Hematopoietic multipotent progenitor cell treated with erythropoietin and hydrocortisone succinate and interleukin-3 and kit ligand, for 8 days (in vitro differentiated cells): ENCODE results near the gene TEF.
"Not testable (repeated sequence)": the region's sequence is repeated elsewhere in the genome, so short reads cannot be mapped to it uniquely, and the experiment has no call there.

ENCODE experiments used
- DNase-seq: peaks from one replicate; pipeline ENCODE4 v3.0.0-alpha.2; 2015

Gene TEF

DNA sequence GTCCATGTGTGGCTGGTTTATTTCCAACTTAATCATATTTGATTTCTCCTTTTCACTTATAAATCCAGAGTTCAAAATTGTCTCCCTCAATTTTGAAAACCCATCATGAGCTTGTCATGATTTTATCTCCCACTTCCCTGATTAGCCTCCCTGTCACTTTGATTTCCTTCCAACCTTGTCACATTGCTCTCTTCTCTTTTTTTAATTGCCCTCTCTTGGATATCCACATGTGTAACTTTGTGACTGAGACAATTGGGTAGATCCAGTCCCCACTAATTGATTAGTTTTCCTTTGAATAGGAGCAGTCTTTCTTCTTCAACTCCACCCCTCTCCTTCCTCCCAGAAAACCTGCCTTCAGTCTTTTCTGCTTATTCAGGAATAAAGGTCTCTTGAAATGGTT is 2.4 kb downstream of the TEF start:
- DNase-seq, result no peak

DNA sequence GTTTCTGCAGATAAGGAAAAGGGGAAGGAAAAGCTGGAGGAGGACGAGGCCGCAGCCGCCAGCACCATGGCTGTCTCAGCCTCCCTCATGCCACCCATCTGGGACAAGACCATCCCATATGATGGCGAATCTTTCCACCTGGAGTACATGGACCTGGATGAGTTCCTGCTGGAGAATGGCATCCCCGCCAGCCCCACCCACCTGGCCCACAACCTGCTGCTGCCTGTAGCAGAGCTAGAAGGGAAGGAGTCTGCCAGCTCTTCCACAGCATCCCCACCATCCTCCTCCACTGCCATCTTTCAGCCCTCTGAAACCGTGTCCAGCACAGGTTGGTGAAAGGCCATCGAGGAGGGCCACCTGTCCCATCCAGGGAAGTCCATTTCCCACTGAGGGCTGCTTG is 5.6 kb downstream of the TEF start:
- DNase-seq, result no peak

DNA sequence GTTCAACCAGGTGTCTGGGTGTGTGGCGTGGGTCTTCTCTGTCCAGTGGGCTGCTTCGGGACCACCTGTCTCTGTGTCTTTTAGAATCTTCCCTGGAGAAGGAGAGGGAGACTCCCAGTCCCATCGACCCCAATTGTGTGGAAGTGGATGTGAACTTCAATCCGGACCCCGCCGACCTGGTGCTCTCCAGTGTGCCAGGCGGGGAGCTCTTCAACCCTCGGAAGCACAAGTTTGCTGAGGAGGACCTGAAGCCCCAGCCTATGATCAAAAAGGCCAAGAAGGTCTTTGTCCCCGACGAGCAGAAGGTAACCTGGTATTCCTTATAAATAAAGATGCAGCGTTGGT is 12.2 kb downstream of the TEF start:
- no peak for DNase-seq

DNA sequence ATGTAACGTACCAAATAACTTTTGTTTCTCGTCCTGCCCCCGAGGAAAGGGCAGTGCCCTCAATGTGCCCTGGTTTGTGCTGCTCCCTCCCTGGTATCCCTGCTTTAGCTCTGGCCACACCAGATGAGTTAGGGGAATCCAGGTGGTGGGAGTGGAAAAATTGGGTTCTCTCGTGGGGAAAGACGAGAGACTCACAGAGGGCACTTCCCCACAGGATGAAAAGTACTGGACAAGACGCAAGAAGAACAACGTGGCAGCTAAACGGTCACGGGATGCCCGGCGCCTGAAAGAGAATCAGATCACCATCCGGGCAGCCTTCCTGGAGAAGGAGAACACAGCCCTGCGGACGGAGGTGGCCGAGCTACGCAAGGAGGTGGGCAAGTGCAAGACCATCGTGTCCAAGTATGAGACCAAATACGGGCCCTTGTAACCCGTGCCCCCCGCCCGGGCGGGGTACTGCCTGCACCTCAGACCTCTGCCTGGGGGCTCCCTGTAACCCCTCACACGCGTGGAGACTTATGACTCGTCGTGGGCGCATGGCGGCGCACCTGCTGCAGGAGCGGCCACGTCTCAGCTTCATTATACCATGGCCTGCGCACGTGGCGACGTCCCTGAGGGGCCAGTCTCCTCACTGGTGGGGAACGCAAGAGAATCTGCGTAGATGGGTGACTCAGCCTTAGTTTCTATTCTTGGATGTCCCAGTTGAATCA is 13.9 kb downstream of the TEF start:
- no peak for DNase-seq

DNA sequence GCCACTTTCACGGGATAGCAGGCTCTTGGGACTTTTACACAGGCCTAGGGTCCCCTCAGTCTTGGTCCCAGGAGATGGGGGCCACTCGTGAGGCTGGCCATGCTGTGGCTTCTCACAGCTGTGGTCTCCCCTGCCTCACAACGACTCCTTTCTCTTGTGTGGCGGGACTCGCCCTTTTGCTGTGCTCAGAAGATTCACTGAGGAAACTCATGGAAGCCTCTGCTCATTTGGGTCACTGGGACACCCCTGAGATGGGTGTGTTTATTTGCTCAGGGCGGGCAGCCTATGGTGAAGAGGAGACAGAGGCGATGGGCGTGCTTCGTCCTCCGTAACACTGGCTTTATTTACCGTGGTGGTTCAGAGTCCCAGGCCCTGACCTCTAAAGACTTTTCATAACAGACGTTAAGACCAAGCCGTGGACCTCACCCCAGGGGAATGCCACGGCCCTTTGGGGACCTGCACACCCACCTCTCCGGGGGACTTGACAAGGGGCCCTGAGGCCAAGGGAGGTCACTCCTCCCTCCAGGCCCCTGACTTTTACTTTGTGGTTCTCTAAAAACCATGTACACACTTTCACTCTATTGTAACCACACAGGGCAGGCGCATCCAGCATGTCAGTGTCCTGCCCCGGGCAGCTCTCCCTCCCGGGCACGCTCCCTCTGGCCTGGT is 15.5 kb downstream of the TEF start:
- DNase-seq, result no peak

DNA sequence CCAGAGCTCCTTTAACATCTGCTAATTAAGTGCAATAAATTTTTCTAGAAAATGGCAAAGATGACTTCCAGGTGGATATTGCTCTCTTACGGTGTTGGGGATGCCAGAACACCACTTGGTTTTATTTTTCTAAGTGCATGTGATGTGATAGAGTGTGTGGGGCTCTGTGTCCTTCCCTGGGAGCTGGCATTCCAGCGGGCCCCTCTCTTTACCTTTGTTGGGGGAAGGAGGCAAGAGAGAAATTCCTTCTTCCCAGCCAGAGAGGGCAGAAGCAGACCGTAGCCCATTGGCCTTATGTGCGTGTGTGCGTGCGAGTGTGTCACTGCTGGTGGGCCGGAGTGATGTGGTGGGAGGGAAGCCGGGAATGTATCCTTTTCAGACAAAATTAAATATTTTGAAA is 17.2 kb downstream of the TEF start:
- DNase-seq, result no peak

DNA sequence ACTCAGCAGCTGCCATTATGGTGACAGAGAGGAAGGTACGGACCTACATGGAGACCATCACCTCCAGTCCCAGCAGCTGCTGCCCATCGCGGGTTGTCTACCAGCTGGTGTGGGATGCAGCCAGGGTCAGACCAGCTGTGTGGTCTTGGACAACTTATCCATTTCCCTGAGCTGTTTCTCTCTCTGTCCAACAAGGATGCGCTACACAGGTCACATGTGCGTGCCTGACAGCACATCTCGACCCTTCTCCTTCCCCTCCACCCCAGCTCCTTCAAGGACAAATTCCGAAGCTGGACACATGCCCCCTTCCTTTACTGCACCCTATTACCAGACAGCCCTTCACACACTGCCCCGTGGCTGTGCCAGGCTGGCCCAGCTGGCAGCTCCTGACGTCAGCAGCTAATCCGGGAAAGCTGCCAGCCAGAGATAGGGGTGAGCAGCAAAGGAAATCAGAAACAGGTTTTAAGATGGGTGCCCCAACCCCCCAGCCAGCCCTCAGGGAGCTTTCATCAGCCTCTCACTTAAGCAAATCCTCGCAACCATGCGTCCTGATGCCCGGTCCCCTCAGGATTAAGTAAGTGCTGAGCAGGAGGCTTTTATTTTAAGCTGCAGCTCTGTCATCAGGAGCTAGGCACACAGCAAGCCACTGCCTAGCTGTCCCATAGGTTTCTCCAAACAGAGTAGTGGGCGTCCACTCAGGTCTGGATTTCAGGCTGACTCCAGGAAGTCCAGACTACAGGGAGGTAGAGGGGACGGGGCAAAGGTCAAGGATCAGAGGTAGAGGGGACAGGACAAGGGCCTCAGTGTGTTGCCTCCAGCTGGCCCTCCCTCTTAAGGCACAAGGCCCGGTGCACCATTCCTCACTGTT is 20.3 kb downstream of the TEF start:
- DNase-seq, result peak; percentile 74

DNA sequence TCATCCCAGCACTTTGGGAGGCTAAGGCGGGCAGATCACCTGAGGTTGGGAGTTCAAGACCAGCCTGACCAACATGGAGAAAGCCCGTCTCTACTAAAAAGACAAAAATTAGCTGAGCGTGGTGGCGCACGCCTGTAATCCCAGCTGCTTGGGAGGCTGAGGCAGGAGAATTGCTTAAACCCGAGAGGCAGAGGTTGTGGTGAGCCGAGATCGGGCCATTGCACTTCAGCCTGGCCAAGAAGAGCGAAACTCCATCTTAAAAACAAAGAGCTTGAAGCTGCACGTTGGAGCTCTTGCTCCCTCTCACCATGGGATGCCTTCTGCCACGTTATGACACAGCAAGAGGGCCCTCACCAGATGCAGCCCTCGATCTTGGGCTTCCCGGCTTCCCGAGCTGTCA is 21.1 kb downstream of the TEF start:
- DNase-seq, result not testable (repeated sequence)

DNA sequence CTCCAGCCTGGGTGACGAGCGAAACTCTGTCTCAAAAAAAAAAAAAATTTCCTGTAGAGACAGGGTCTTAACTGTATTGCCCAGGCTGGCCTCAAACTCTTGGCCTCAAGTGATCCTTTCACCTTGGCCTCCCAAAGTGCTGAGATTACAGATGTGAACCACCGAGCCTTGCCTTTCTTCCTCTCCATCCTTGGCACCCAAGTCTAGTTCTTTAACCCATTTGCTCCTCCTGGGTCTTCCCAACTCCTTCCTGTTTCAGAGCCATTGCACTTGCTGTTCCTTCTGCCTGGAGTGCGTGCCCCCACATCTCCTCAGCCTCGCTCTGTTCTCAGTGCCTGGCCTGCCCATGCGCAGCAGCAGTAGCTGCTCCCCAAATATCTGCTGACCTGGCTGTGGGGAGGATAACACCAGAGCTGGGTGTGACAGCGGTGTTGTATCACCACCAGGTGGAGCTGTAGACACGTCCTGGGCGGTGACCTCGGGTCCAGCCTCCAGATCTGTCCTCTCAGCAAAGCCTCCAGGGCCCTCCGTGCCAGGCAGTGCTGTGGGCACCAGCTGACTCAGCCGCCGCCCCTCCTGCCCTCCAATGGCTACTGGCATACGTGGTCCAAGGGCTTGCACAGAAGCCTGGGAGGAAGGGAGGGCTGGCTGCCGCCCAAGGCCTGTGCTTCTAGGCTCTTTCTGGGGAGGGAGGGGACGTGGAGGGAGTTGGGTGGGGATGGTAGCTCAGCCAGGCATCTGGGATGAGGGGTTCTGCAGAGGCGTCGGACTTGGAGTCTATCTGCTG is 22.0 kb downstream of the TEF start:
- peak; percentile 91 for DNase-seq

DNA sequence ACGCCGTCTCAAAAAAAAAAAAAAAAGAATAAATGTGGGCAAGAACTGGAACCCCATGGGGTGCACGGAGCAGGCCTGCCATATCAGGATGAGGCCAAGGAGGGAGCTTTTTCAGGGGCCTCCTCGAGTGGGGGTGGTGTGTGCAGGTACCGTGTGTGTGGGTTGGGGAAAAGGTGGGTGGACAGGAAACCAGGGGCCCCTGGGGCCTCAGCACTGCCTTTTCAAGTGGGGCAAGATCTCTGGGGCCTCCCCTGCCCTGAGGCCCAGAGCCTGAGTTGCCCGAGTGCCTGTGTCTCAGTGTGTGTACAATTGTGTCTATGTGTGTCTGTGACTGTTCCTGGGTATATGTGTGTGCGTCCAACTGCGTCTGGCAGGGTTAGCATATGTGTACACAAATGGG is 23.8 kb downstream of the TEF start:
- DNase-seq, result no peak

DNA sequence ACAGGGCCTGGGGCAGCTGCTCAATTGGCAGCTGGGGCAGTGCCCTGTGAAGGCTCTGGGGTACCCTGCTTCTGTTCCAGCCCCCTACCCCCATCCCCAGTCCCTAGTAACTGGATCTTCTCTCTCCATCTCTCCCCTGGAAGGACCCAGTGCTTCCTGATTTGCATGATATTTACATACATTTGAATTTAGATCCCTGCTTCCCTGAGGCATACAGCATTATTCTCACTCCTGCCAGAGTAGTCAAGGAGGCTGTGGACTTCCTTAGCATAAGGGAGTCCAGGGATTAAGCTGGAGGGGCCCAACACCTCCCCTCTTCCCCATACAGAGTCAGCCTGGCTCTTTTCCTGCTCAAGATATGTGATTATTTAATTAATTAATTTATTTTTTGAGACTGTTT is 24.7 kb downstream of the TEF start:
- DNase-seq, result no peak

DNA sequence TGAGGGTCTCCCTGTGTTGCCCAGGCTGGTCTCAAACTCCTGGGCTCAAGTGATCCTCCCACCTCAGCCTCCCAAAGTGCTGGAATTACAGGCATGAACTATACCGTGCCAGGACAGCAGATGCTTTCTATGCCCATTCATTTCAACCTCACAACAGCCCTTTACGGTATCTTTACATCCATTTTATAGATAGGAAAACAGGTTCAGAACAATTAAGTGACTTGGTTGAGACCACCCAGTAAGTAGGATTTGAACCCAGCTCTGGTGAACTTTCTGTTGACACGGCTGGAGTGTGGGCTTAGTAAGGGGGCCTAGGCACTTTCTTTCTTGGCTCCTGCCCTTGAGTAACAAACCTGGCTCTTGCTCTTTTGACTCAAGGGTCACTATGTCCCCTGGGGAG is 25.7 kb downstream of the TEF start:
- DNase-seq, result no peak

DNA sequence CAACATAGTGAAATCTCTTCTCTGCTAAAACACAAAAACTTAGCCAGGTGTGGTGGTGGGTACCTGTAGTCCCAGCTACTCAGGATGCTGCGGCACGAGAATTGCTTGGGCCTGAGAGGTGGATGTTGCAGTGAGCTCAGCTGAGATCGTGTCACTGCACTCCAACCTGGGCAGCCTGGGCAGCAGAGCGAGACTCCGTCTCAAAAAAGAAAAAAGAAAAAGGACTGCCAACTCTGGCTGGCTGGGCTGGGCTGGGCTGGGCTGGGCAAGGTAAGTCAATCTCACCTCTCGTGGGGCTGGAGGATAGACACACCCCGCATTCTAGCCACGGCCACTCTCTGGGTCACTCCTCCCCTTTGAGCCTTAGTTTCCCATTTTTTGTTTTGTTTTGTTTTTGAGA is 26.9 kb downstream of the TEF start:
- no peak for DNase-seq

DNA sequence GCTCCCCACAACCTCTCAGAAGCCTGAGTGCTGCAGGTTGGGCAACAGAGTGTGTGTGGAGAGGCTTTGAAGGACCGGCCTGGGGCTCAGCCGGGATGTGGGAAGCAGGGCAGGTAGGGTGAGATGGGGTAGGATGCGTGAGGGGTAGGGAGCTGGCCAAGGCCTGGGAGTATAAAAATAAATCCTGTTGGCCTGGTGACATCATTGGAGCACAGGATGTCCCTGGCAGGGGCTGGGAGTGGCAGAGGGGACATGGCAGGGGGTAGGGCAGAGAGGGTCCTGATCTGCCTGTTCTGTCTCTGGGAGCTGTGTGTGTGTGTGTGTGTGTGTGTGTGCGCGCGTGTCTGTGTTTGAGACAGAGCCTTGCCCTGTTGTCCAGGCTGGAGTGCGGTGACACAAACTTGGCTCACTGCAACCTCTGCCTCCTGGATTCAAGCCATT is 28.6 kb downstream of the TEF start:
- DNase-seq, result no peak

DNA sequence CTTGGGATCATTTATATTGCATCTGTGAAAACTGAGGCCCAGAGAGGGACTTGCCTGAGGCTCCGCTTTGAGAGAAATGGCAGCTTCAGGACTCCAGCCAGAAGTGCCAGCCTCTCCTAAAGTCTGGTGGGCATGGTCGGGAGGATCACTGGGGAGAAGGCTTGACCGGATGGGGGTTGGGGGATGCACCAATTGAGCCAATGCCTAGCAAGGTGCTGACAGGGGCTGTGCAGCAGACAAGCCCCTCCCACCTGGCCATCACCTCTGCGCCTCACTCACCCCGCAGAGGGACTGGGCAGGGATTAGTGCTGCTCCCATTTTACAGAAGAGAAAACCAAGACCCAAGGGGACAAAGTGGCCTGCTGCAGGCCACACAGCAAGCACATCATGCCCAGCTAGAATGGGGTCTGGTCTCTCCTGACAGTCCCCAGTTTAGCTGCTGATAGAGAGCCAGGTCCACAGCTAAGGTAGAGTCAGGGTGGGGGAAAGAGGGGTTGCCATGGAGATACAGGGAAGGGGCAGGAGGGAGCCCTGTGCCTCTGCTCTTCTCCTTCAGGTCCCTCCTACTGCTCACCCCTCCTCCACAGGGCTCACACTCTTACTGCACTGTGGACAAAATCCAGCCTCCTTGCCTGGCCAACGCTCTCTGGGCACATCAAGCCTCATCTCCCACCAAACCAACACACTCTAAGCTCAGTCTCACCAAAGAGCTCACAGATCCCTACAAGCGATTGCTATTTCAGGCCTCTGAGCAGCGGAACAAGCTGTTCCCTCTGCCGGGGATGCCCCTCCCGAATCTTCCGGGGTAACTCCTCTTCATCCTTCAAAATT is 29.5 kb downstream of the TEF start:
- no peak for DNase-seq

DNA sequence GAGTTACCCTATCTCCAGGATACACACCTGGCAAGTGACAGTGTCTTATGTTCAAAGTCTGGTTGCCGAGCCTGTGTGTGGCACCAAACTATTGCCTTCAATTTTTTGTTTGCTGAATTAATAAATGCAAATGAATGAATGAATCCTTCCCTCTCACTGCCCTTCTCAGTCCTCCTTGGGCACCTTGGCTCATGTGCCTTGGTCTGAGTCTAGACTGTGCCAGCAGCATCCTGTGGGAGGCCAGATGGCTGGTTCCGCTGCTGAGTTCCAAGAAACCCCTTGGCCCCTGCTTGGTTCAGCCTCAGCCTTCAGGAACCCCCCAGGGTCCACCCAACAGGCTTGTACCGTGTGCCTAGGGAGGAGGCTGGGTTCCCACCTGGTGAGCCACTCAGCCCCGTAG is 33.8 kb downstream of the TEF start:
- no peak for DNase-seq

DNA sequence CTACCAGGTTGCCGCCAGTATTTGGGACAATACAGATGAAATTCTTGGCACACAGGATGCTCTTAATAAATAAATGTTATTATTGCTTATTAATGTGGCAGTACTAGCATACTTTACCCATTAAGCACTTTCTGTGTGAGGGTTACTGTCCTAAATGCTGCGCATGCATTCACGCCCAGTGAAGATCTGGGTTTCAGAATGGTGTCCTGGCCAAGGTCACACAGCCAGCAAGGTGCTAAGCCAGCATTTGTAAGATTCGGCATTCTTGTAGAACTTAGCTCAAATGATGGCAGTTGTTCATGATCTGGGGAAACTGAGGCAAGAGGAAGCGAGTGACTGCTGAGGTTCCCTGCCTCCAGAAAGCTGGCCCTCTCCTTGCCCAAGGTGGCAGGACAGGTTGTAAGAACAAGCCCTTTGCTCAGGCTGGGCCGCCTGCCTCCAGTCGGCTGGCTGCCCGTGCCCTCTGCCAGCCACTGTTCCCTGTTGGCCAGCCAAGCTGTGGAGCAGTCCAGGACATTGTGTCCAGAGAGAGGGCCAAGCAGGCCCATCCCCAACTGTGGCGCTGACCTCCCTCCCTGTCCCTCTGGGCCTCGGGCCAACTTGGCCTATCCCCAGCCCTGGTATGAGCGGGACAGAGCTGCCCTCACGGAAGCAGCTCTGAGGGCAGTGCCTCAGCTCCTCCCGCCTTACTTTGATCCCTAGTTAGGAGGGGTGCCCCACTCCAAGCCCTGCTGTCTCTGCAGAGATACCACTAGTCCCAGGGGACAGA is 36.1 kb downstream of the TEF start:
- DNase-seq, result no peak

DNA sequence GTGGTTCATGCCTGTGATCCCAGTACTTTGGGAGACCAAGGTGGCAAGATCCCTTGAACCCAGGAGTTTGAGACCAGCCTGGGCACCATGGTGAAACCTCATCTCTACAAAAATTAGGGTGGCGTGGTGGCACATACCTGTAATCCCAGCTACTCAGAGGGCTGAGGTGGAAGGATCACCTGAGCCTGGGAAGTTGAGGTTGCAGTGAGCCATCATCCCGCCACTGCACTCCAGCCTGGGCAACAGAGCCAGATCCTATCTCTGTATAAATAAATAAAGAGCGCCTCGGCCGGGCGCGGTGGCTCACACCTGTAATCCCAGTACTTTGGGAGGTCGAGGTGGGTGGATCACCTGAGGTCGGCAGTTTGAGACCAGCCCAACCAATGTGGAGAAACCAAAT is 37.0 kb downstream of the TEF start:
- DNase-seq, result no peak

DNA sequence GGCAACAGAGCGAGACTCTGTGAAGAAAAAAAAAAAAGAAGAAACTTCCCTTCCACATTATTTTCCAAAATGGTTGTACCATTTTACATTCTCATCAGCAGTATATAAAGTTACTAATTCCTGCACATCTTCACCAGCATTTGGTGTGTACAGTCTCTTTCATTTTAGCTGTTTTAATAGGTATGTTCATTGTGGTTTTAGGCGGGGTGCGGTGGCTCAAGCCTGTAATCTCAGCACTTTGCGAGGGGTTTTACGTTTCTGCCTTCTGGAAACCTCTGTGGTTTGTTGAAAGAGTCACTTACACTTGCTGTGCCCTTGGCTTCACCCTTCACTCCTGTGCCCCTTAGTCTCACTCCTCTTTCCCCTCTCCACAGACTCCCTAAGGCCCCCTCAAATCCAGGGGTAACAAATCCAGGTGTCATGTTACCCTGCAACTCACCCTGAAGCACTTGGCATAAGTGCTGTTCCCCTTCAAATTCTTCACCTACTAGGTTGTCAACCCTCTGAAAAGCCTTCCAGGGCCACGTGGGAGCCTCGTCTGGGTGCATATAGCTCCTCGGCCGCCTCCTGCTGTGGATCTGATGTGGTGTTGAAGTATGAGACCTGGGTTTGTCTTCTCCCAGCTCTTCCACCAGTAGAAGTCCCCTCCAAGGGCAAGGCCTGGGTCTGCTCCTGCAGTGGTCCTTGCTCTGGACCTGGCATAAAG is 44.1 kb downstream of the TEF start:
- DNase-seq, result no peak

DNA sequence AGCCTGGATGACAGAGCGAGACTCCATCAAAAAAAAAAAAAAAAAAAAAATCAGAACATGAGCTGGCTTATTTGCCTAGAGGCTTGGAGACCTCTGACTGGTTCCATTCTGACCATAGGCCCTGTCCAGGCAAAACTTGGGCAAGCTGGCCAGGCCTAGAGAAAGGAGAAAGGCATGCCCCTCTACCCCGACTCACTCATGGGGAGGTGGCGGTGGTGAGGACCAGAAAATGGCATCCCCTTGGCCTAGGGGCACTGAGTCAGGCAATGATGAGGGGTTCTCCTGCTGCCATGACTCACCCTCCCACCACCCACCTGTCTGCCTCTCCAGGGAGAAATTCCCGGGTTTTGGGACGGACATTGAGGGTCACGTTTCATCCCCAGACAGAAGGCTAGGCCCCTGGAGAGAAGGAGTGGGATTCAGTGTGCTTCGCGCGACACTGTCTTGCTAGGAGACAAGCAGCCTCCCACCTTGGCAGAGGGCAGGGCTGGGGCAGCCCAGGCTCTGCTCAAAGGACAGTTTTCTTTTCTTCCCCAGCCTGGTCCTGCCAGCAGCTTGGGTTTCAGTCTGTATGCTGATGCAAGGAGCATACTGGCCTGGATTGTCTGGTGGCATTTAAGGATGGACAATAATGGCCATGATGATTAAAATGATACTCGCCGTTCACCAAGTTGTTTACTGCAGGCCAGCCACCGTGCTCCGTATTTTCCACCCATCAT is 47.6 kb downstream of the TEF start:
- DNase-seq, result no peak
